Measurements from ENCODE around the gene PAF1.

PAF1 gene

DNA sequence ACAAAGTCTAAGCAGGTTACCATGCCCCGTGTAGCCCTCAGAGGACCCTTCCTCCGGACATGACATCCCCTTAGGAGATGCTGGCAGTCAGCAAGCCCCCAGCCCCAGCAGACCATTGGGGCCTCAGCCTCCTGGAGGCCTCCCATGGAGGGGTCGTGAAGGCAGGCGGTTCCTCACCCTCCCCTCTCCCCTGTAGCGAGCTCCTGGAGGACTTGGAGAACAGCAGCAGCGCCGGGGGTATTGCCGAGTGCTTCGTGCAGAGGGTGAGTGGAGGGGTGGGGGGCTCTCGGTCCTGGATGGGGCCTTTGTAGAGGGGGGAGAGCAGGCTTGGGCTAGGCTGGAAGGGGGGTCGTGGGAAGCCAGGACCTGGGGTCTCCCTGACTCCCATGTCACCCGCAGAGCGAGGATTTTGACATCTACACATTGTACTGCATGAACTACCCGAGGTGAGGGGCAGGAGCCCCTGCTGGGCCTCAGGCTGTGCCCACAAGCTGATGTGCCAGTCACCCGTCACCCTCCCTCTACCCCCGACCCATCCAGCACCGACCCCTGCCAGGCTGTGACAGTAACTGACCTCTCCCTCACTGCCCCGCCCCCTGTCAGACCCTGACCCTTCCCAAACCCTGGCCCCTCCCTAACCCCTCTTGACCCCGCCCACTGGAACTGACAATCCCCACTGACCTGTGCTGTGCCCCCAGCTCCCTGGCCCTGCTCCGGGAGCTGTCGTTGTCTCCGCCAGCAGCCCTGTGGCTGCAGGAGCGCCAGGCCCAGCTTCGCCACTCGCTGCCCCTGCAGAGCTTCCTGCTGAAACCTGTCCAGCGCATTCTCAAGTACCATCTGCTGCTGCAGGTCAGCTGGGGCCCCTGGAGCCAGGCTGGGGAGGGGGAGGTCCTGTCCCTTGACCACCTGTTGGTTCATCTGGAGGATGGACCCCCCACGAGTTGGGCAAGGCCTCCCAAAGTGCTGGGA lies 25.5 kb upstream of the PAF1 start:
- DNase-seq: no peak

DNA sequence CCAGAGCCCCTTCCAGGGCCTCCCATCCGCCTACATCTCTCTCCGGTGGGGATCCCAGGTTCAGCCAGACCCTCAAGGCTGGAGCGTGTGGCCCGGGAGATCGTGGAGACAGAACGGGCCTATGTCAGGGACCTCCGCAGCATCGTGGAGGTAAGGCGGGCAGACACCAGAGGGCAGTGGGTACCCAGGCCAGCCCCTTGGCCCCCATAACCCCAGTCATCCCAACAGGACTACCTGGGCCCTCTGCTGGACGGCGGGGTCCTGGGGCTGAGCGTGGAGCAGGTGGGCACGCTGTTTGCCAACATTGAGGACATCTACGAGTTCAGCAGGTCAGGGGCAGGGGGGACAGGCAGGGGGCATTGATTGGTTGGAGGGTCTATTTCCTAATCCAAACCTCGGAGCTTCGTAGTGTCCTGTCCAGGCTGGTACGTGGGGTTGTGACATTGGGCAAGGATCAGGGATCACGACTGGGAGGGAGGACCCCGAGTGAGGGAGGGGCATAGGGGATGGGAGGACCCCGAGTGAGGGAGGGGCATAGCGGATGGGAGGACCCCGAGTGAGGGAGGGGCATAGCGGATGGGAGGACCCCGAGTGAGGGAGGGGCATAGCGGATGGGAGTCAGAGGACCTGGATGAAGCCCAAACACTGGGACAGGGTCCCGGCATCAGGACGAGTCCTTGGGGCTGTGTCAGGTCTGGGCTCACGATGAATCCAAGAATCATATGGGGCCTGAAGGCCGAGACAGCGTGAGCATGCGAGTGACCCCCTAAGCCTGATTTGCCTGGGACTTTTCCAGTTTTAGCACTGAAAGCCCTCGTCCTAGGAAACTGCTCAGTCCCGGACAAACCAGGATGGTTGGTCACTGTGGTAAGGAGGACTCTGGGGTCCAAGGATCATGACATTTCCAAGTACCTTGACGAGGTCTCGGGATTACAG lies 24.5 kb upstream of the PAF1 start:
- no peak for DNase-seq

DNA sequence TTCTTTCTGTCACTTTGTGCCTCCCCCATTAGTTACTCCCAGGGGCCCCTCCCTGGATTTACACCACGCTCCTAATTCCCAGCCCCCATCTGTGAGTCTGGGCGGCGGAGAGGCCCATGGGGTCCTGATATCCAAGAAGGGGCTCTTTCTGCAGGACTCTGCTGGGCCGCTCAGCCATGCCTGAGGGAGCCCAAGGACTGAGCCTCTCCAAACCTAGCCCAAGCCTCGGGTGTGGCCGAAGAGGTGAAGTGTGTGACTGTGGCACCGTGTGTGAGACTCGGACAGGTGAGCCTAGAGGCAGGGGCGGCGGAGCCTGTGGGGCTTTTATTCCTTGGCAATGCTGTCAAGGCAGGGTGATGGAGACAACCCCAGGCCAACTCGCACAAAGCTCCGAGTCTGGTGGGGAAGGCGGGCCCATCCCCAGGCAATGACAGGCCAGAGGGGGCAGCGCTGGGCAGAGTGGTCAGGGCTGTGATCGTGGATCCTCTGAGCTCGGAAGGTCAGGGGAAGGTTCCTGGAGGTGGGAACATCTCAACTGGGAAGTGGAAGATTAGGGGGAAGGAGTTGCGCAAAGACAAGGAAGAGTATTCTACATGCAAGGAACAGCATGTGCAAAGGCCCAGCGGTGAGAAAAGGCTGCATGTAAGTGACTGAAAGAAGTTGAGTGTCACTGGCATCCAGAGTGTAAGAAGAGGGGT lies 23.2 kb upstream of the PAF1 start:
- no peak for DNase-seq

DNA sequence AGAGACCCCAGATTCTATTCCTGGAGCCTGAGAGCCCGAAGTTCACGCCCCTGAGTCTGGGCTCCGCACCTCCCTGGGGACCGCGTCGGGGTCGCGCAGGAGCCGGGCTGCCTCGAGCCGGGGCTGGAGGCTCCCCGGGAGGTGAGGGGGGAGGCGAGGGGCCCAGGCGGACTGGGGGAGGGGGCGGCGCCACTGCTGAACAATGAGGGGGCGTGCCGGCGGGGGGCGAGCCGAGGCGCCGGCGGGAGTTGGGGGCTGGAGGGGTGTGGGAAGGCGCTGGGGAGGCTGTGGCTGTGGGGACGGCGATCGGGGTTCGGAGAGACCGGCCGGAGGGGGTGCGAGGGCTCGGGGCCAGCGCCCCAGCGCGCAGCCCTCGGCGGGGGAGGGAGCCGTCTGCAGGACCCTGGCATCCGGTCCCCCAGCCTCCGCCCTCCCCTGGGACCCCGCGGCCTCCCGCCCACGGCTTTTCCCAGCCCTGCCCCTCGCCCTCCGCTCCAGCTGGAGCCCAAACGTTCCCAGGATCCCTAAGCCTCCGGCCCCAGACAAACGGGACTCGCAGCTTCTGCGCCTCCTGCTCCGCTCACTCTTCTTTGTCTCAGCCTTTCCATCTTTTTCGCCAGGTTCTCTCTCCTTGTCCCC lies 22.5 kb upstream of the PAF1 start:
- DNase-seq: no peak

DNA sequence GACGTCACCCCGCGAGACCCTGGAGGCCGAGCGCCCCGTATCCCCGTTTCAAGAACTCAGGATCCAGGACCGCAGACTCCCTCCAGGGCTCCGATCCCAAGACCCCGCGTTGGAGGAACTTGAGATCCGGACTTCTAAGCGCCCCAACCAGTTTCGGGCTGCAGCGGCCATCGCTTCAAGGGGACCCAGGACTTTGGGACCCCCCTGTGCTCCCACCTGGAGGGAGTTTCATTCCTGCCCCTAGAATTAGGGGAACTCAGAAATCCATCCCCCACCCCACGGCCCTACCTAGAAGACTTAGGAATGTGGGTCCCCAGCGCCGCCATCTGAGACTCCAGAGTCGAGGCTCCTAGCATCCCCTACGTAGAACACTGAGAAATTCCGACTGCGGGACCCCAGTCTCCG lies 22.0 kb upstream of the PAF1 start:
- no peak for DNase-seq

DNA sequence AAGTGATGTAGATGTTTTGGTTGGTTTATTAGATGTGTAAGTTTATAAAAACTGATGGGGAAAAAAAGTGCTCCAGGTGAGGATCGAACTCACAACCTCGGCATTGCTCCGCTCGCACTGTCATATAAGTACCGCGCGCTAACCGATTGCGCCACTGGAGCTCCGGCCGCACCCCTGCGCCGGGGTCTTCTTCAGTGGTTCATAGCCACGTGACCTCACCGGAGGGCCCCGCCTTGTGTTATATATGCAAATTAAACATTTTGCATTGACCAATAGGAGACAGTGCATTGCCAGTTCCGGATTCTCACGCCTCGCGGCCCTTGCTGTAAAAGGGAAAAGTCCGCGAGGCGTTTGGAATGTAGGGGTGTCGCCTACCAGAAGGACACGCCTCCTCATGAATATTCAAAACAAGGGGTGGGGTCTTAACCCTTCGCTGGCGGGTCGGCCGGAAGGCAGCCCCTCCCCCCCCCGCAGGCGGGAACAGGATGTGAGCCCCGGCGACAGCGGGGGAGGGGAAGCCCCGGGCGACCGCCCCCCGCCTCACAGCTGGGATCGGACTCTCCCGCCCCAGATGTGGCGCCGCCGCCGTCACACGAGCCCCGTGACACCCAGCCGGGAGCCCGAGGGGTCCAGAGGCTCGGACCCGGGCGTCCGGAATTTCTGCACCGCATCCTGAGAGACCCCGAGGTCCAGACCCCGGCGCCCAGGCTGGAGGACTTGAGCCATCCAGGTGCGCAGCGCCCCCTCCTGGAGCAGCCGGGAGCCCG lies 21.4 kb upstream of the PAF1 start, which contains the start of gene PLEKHG2:
Gene PLEKHG2 (plus strand): TSS at position 570 of the 767 bp plus-strand sequence. CDS start 1,418 bp downstream, outside the sequence.
- peak; percentile 85 to 96 for DNase-seq

DNA sequence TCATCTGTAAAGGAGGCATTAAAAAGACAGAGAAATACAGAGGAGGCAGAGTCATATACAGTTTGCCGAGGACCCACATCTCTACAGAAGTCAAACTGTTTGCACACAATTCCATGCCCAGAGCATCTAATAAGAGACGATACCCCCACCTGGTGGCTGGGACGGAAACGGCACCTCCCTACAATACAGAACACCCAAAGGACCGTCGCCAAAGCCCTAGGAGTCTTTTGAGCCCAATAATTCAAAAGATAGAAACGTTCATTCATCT lies 20.9 kb upstream of the PAF1 start:
- DNase-seq: peak; percentile 75 to 91

DNA sequence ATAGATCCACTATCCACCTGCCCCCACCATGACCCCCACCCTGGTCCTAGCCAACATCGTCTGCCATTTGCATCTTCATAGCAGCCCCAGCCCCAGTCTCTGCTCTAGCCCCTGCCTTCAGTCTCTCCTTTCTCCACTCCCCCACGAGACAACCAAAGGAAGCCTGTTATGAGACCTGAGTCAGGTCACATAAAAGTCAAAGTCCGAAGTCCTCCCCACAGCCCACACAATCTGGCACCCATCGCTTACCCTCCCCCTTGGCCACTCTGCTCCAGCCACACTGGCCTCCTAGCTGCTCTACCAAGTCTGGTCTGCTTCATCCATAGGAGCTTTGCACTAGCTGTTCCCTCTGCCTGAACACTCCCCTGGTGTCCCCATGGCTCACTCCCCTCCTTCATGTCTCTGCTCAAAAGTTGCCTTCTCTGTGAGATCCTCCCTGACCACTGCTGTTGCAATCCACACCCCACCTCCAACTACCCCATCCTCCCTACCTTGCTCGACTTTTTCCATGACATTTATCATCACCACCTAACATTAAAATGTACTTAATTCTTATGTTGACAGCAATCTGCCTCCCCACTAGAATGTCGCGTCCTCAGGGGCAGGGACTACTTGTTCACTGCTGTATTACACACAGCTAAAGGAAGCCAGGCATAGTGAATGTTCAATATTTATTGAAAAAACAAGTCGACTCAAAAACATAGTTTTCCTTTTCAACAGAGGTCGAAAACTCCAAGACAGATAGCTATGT lies 20.4 kb upstream of the PAF1 start:
- no peak for DNase-seq

DNA sequence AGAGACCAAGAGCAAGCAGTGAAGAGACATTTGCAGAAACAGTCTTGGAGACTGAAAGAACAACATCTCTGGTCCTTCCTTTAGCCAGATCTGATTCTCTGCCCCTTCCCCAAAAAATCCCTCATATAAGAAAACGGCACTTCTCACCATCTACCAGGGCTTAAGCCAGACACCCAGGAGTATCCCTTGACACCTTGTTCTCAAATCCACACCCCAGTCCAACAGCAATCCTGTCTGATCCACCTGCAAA lies 19.9 kb upstream of the PAF1 start:
- no peak for DNase-seq

DNA sequence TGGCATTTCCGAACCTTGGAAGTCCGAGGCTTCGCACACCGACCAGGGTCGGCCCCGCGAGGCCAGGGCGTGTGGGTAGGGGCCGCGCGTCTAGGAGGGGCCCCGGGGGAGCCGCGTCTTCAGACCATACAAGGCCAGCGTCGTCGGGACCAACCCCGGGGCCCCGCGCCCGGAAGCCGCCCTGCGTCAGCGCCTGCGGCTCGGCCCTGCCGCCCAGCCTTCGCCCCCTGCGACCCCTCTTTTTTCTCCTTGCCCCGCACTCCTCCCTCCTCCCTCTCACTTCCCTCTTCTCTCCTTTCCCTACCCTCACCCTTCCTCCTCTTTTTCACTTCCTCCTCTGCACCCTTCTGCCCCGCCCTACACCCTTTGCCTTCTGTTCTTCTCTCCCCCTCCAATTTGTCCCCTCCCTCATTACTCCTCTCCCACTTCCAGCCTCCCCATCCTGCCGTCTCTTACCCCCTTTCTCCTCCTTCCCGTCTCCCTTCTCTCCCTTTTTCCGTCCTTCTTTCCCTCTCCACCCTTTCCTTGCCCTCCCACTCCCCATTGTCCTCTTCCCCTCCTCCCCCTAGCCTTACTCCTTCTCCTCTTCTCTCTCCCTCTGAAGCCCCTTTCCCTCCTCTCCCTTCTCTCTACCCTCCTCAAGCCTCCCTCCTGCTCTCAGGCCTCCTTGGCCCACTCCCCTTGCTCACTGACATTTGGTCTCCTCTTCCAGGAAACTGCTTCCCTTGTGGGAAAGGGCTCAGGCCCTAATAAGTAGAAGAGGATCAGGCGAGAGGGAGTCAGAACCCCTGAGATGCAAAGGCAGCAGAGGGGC lies 19.3 kb upstream of the PAF1 start:
- no peak for DNase-seq

DNA sequence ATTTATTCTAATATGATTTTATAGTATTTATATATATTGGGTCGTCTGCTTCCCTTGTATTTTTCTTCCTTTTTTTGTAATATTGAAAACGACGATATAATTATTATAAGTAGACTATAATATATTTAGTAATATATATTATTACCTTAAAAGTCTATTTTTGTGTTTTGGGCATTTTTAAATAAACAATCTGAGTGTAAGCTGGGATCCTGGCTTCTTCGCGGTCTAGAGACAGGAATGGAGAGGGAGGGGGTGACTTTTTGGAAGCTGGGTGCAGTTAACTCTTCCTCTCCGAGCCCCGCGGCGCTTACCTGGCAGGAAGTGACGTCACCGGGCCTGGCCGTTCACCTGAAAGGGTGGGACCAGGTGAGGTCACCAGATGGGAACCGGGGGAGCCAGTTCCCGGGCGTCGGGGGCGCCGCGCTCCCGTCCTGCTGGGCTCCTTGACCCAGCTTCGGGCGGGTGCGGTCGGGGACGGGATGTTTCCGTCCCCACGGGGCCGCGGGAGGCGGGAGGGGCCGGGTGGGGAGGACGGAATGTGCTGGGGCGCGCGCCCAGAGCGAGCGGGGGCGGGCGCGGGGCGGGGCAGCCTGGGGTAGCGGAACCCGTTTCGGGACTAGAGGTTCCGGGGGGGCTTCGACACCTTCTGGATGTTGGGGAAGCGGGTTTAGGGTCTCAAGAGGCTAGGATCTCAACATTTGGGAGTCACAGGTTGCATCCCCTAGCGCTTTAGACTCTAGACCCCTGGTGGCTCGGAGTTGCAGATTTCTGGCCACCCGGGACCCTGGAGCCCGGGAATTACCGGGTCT lies 18.5 kb upstream of the PAF1 start:
- DNase-seq: peak in 1 of 2 experiments; percentile 42

DNA sequence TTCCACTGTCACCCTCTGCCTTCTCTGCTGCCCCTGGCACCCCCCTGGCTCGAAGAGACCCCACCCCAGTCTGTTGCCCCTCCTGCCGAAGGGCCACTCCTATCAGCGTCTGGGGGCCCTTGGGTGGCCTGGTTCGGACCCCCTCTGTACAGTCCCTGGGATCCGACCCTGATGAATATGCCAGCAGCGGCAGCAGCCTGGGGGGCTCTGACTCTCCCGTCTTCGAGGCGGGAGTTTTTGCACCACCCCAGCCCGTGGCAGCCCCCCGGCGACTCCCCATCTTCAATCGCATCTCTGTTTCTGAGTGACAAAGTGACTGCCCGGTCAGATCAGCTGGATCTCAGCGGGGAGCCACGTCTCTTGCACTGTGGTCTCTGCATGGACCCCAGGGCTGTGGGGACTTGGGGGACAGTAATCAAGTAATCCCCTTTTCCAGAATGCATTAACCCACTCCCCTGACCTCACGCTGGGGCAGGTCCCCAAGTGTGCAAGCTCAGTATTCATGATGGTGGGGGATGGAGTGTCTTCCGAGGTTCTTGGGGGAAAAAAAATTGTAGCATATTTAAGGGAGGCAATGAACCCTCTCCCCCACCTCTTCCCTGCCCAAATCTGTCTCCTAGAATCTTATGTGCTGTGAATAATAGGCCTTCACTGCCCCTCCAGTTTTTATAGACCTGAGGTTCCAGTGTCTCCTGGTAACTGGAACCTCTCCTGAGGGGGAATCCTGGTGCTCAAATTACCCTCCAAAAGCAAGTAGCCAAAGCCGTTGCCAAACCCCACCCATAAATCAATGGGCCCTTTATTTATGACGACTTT lies 17.7 kb upstream of the PAF1 start:
- DNase-seq: no peak

DNA sequence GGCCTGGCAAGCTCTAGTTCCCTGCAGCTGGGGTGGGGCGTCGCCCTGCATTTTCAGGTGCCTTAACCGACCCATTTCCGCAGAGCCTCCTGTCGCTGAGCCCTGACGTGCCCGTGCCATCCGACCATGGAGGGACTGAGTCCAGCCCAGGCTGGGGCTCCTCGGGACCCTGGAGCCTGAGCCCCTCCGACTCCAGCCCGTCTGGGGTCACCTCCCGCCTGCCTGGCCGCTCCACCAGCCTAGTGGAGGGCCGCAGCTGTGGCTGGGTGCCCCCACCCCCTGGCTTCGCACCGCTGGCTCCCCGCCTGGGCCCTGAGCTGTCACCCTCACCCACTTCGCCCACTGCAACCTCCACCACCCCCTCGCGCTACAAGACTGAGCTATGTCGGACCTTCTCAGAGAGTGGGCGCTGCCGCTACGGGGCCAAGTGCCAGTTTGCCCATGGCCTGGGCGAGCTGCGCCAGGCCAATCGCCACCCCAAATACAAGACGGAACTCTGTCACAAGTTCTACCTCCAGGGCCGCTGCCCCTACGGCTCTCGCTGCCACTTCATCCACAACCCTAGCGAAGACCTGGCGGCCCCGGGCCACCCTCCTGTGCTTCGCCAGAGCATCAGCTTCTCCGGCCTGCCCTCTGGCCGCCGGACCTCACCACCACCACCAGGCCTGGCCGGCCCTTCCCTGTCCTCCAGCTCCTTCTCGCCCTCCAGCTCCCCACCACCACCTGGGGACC lies 16.9 kb upstream of the PAF1 start:
- DNase-seq: no peak

DNA sequence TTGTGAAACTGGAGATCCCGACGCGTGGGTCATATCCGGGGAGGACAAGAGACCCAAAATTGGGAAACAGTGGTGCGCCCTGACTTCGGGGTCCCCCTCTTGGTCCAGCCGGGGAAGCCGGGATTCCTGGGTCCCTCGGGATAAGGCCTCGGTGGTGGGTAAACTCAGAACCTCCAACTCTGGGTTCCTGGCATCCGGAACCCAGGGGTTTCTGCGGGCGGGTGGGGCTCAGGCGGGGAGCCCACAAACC lies 16.4 kb upstream of the PAF1 start:
- no peak for DNase-seq

DNA sequence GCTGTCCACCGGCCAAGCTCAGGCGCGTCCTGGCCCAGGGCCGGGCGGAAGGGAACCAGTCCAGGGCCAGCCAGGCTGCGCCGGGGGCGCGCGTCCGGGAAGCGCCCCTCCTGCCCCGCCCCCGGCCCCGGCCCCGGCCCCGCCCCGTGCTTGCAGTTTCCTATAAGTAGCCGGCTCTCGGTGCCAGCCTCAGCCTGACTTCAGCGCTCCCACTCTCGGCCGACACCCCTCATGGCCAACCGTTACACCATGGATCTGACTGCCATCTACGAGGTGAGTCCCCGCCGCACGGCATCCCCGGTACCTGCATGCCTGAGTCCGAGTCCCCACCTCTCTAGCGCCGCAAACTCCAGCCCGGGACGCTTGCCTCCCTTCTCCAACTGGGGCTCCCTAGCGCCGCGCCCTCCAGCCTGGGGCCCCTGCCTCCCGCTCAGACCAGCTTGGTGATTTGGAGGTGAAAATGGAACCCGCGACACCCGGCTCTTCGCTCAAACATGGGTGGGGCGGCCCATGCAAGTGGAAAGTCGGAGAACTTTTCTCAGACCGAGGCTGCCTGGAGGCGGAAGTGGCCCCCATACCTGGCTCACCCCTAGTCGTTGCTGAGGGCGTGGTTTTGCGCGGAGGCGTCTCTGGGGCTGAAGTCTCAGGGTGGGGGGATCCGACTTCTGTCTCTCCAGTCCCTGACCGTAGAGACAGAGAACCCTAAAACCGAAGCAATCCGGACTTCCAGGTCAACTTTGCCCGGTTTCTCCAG lies 15.9 kb upstream of the PAF1 start, which contains the start of gene ZFP36:
Gene ZFP36 (plus strand): TSS at position 192 of the 754 bp plus-strand sequence. CDS start 58 bp downstream, at position 250.
- DNase-seq: peak; percentile 23 to 70

DNA sequence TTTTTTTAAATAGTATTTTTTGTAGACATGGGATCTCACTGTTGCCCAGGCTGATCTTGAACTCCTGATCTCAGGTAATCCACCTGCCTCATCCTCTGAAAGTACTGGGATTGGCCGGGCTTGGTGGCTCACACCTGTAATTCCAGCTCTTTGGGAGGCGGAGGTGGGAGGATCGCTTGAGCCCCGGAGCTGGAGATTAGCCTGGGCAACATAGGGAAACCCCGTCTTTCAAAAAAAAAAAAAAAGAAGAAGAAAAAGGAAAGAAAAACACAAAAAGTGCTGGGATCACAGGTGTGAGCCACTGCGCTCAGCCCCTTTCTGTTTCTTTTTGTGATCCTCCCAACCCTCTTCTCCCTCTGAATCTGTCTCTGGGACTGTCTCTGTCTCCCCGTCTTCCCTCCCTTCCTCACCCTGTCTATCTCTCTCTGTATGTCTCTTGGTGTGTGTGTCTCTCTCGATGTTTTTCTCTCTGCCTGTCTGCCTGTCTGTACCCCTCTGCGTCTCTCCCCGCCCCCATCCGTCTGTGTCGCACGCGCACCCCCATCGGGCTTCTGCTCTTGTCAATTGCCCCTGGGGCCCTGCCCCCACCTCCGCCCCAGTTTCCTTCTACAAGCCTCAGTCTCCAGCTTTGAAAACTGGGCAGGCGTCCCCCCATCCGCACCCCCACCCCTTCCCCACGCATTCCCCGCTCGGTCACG lies 15.2 kb upstream of the PAF1 start:
- peak in 1 of 2 experiments; percentile 68 for DNase-seq
